CD4-positive, alpha-beta T cell treated with Interleukin-17A for 1 hour (primary cell): ENCODE measurements around the gene ZNF236.
"Not testable (repeated sequence)": the region's sequence is repeated elsewhere in the genome, so short reads cannot be mapped to it uniquely, and the experiment has no call there.

ENCODE experiments used
- DNase-seq: peaks from one replicate; pipeline ENCODE4 v3.0.0-alpha.2; 2020

Gene ZNF236

GRCh38 chr18:76977684-76978232 lies 155.4 kb downstream of the ZNF236 start:
- no peak for DNase-seq

GRCh38 chr18:76978616-76979015 lies 156.3 kb downstream of the ZNF236 start:
- DNase-seq, result no peak

DNA sequence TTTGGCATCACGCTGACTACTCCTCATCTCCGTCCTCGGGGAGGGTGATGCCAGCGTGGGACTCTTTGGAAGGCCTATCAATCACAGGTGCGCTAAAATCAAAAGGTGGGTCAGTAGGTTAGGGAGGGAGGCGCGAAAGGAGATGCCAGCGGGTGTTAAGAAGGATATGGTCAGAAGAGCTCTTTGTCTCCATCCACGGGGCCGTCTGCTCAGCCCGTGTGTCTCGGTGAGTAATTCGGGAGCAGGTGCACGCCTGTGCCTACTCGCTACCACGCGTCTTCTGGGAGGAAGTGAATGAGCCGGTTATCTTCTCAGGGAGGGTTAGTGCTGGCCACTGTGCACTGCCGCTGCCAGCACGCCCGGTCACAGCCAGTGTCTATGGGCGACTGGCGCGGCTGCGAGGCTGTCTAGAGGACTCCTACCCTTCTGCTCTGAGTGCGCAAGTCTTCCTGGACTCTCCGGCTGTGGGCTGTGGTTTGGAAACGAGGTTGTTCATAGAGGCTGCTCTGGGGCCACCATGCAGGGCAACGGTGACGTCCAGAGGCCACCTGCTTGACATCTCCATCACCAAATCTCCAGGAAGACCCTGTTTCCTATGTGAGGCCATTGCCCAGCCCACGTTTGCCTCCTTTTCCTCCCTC lies 156.9 kb downstream of the ZNF236 start:
- no peak for DNase-seq

DNA sequence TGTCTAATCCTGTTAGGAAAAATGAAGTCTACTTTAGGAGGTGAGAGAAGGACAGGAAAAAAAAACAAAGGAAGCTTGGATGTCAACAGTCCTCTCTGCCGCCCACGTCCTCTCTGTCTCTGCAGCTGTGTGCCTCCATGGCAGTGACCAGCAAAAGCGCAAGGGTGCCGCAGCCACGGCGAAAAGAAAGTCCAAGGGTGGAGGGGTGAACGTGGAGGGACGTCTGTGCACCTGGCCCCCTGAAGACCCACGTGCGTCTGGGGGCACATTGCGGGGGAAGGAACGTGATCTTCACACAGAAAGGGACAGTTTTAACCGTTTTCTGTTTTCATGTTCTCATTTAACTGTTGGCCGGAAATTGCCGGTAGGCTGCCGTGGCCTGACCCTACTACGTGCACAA lies 157.5 kb downstream of the ZNF236 start:
- DNase-seq, result no peak

DNA sequence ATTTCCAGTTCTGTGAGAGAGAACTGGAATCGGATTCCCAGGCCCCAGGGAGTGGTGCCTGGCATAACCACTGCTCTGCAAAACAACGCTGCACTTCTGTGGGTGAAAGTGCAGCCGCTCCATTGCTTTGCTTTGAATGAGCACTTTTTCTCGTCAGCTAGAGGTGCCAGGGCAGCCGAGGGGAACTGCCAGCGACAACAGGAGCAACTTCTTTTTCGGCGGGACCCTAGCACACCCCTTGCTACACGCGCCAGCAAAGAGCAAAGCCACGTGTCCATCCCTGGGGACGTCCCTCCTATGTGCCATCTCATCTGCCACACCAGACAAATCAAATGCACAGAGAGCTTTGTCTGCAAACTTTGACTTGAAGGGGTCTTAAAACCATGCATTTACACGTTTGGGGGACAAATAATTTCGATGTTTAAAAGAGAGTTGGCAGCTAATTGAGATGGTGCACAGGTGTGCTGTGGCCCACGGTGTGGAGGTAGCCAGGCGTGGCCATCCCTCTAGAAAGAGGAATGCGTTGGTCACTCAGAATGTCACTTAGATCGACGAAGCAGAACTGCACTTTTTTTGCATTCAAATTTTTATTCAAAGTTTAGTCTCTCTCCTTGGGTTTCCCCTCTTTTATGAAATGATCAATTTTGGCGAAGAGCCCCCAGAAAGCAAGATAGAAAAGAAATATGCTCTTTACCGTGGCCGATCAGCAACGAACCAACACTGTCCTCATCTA lies 158.5 kb downstream of the ZNF236 start:
- DNase-seq, result no peak

DNA sequence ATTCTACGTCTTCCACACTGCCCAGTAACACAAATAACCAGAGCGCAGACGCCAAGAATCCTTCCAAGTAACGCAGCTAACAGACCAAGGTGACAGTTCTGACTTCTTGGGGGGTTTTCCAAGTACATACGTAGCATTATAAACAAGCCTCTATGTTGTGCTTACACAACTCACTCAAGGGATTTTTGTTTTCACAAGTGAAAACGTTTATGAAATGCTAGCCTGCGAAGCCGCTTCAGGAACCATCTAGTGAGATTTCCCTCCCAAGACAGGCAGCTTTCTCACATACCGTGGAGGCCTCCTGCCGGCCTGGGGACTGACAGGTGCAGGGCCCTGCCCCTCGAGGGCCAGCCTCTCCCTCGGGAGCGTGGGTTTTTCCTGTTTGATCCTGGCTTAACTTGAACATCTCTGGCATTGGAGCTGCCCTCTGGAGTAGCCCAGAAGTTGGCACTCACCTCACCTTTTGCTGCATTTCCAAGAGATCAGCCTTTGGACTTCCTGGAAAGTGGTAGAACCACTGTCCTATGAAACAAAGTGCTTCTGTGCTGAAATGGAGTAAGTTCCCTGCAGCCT lies 159.1 kb downstream of the ZNF236 start:
- no peak for DNase-seq

- no peak for DNase-seq
These were observed 159.7 kb downstream of the ZNF236 start for GRCh38 chr18:76982038-76982437.

DNA sequence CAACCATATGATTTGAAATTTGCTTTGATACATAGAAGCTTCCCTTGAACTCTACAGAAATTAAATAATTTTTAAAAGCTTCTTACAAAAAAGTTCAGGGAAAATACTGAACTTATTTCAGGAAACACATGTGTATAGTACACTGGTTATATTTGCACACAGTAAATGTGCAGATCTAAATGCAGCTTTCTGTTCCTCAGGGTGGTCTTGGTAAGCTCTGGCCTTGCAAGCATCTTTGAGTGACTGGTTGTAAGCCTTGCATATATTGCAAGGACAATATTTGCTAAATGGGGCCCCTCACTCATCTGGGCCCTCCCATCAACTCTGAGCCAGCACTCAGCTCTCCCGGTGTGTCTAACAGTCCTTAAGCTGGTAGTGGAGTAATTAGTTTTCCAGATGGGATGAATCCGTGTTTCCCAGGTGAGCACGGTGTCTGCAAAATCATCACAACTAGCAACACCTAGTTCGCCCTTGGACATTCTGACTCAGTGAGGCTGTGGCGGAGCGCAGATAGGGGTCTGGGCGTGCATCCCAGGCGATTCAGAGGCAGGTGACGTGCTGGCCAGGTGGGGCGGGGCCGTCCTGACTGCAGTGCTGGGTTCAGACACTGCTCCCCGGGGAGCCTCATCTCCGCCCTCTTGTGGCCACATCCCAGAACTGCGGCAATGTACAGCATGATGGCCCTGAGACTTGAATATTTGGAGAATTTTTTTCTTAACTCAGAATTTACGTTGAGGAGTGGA lies 160.7 kb downstream of the ZNF236 start:
- DNase-seq, result peak; percentile 85

GRCh38 chr18:76983613-76984051 lies 161.3 kb downstream of the ZNF236 start:
- no peak for DNase-seq

- no peak for DNase-seq
These were observed 162.1 kb downstream of the ZNF236 start for GRCh38 chr18:76984193-76985155.

DNA sequence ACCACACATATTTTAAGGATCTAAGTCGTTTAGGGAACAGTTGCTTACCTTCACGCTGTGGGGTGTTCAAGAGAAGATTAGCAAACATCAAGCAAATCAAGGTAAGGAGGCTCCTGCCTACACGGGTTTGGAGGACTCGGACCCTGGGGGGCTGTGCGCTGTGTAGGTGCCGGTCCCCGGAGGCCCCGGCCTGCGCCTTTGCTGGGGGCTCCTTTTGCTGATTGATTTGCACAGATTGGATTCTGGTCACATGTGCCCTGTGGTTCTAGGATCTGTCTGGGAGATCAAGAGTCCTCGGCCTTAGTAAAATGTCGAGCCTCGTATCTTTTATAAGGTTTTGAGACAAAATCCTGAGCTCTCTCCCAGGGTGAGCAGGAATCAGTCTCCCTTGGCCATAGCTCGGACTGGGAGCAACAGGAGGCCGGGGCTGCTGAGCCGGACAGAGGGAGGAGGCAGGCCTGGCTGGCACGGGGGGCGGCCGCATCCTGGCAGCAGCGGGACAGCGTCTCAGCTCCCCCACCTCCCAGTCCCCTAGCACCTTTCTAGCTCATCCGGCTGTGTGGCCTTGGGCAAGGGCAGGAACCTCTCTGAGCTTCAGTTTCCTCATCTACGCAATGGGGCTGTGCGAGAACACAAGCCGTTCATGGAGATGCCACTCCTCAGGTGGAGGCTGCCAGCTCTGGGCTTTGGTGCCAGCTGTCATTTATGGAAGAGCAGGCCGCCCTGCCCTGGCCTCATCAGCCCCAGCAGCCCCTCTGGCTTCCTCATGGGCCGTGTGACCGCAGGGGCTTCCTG lies 163.0 kb downstream of the ZNF236 start:
- DNase-seq, result no peak

- no peak for DNase-seq
These were observed 163.5 kb downstream of the ZNF236 start for GRCh38 chr18:76985951-76986236.

- DNase-seq, result no peak
These were observed 164.0 kb downstream of the ZNF236 start for GRCh38 chr18:76986406-76986805.

- no peak for DNase-seq
These were observed 165.9 kb downstream of the ZNF236 start for GRCh38 chr18:76988031-76988826.

GRCh38 chr18:76988827-76989646 lies 166.7 kb downstream of the ZNF236 start:
- DNase-seq, result no peak

- DNase-seq, result no peak
These were observed 167.4 kb downstream of the ZNF236 start for GRCh38 chr18:76989647-76990190.

DNA sequence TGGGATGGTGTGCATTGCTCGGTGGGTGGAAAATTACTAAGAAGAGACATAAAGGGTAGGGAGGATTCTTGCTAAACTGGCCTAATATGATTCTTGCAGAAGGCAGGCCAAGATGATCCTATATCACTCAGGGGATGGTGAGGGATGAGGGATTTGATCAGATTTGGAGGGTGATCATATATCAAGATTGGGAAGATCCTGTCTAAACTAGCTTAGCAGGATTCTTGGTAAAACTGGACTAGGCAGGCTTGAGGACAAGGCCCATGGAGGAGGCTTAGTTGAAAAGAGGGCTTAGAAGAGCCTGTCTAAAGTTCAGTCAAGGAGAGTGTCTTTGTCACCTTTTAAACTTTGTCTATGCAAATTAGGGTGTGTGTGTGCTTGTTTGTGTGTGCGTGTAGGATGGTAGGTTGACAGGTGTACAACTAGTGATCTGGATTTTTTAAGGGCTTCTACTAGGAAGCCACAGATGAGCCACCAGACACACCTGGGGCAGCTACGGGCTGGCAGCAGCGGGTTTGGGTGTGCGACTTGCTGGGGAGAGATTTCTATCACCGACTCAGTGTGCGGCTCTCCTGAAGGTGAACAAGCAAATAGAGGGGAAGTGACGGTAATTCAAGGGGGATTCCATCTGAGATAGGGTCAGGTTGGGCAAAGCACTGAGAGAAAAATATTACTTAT lies 168.1 kb downstream of the ZNF236 start:
- not testable (repeated sequence) for DNase-seq

GRCh38 chr18:76991021-76991688 lies 168.8 kb downstream of the ZNF236 start:
- DNase-seq, result no peak
